GM12878 (cell line): Measurements from ENCODE around the gene DIAPH2. TPM values are rescaled to one million over a fixed set of nuclear protein-coding genes. Genes with fewer than 3 reads are reported as not detected.

Experiments
- IRF5 ChIP-seq: fragments of 450-650 bp; IDR thresholded peaks from 2 replicates; pipeline ENCODE4 v1.6.1; 2017; ENCODE audit warnings: borderline replicate concordance
- ZNF592 ChIP-seq: fragments of 450-650 bp; IDR thresholded peaks from 2 replicates; pipeline ENCODE4 v1.6.1; 2017; ENCODE audit warnings: mild to moderate bottlenecking, moderate library complexity
- polyA plus RNA-seq, 11 experiments: library from polyadenylated mRNA; depleted of rRNA in 4 of 11; unstranded in 6 of 11; stranded (reverse) in 5 of 11; fragments of >200 nt; fragmentation: Nextera tagmentation in 4 of 11; fragmentation: Illumina TruSeq in 1 of 11; extraction: Ambion mirVana in 4 of 11; extraction: Trizol in 1 of 11; gene quantifications; 1 replicate in 1 of 11; 2 replicates in 10 of 11; pipeline versions ENCODE4 v1.2.1 to v1.2.3, GENCODE V29; 2011 to 2016; ENCODE audit warnings: inconsistent platforms in 2 of 11, missing spikeins in 2 of 11, low read depth in 1 of 11
- total RNA-seq, 4 experiments: library from RNA; depleted of rRNA in 3 of 4; stranded (reverse); fragments of >200 nt in 3 of 4; fragmentation: Illumina TruSeq in 1 of 4; extraction: Trizol in 1 of 4; gene quantifications; 2 replicates each; pipeline versions ENCODE4 v1.2.1 to v1.2.3, GENCODE V29; 2013 to 2021
- TF ChIP-seq, protein P1 (sequence below): fragments of 450-650 bp; formaldehyde crosslinking; IDR thresholded peaks from 2 replicates; pipeline ENCODE4 v1.5.0; 2022; ENCODE audit warnings: mild to moderate bottlenecking, missing genetic modification characterization

The DIAPH2 gene
- total and polyA plus RNA-seq, 10 of the 15 experiments (the other 5 are each of a cell fraction or from before 2014, with no cell fraction given), result 2.2 to 16.6 (median 8.8) TPM

DNA sequence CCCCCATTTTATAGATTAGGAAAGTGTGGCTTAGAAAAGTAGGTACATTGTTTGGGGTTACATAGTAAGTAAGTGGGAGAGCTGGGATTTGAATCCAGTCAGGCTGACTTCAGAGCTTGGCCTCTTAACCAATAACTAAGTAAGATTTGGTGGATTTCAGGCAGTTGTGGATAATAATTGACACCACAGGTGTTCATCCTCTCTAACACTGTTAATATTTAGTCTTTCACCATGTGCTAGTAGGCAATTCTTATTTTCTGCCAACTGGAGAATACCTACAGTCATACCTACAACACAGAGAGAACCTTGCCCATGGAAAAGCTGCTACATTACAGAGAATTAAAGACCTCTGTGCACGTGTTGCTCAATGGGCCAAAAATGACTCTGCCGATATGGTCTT is 89.5 kb downstream of the DIAPH2 start (continued):
- TF ChIP-seq, protein P1, sequence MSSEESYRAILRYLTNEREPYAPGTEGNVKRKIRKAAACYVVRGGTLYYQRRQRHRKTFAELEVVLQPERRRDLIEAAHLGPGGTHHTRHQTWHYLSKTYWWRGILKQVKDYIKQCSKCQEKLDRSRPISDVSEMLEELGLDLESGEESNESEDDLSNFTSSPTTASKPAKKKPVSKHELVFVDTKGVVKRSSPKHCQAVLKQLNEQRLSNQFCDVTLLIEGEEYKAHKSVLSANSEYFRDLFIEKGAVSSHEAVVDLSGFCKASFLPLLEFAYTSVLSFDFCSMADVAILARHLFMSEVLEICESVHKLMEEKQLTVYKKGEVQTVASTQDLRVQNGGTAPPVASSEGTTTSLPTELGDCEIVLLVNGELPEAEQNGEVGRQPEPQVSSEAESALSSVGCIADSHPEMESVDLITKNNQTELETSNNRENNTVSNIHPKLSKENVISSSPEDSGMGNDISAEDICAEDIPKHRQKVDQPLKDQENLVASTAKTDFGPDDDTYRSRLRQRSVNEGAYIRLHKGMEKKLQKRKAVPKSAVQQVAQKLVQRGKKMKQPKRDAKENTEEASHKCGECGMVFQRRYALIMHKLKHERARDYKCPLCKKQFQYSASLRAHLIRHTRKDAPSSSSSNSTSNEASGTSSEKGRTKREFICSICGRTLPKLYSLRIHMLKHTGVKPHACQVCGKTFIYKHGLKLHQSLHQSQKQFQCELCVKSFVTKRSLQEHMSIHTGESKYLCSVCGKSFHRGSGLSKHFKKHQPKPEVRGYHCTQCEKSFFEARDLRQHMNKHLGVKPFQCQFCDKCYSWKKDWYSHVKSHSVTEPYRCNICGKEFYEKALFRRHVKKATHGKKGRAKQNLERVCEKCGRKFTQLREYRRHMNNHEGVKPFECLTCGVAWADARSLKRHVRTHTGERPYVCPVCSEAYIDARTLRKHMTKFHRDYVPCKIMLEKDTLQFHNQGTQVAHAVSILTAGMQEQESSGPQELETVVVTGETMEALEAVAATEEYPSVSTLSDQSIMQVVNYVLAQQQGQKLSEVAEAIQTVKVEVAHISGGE, result no peak
- TF ChIP-seq ZNF592, result no peak
- TF ChIP-seq IRF5, result no peak
